ENCODE data around the gene ACAP2.

The ACAP2 gene

DNA sequence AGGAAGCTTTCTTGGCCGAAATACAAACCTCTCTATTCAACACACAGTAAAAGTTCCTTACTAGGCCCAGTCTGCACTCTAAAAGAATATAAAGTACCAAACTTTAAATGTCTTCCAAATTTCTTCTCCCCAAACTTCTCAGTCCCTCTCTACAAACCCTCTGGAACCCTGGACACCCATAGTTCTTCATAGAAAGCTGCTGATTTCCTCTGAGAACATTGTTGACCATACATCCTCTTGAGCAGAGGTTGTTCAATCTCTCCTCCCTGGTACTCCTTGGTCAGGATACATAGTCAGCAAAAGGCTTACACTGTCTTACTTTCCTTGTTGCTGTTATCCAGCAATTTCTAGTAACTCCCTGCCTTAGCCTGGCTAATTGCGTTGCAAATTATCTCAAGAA, 3.1 kb upstream of the ACAP2 start:
- CTCF ChIA-PET = interaction anchor here (1.4 kb wide), 1 partner anchor 175 kb away, joined by 7 read pairs; the partner anchor contains the start of gene XXYLT1
- DNase-seq (ENCODE audit: extremely low spot score) = no peak
- POLR2A ChIA-PET = no interaction called here
- TF ChIP-seq, protein P1, sequence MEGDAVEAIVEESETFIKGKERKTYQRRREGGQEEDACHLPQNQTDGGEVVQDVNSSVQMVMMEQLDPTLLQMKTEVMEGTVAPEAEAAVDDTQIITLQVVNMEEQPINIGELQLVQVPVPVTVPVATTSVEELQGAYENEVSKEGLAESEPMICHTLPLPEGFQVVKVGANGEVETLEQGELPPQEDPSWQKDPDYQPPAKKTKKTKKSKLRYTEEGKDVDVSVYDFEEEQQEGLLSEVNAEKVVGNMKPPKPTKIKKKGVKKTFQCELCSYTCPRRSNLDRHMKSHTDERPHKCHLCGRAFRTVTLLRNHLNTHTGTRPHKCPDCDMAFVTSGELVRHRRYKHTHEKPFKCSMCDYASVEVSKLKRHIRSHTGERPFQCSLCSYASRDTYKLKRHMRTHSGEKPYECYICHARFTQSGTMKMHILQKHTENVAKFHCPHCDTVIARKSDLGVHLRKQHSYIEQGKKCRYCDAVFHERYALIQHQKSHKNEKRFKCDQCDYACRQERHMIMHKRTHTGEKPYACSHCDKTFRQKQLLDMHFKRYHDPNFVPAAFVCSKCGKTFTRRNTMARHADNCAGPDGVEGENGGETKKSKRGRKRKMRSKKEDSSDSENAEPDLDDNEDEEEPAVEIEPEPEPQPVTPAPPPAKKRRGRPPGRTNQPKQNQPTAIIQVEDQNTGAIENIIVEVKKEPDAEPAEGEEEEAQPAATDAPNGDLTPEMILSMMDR (IDR thresholded peaks at IDR 0.05; ENCODE audit: control extremely low read depth, extremely low read depth, low read depth, missing control alignments) = no peak

DNA sequence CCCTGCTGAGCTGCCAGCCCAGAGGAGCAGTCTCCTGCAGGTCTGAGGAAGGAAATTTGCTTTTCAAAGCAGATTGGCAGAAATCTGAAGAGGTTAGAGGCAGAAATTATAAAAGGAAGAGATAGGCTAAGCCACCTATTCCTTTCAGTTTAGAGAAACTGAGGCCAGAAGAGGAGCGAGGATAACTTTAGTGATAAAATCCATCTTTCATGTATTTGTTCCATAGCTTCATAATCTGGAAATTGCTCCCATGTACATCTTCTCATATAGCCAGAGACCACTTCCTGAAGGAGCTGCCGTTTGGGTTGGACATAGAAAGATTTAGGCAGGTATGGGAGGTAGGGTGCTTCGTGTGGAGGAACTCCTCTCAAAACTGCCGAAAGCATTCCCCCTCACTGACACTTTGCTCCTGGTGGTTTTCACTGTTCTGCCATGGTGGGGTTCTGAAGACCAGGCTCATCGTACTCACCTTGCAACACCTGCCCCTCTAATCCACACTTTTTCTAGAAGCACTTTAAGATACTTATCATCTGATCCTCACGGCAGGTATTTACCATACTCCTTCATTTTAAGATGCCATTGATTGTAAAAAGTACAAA, 670 bp upstream of the ACAP2 start:
- DNase-seq (ENCODE audit: extremely low spot score) = no peak
- ChIA-PET POLR2A (interaction anchor here (1.0 to 1.2 kb wide), 3 partner anchors 48 to 172 kb away, joined by 3 to 5 read pairs (median 4); partner anchors contain the start of gene XXYLT1), CTCF (interaction anchor here (1.0 to 1.5 kb wide), 4 partner anchors 10 to 152 kb away, joined by 3 to 6 read pairs (median 4); no protein-coding TSS in a partner anchor)
- TF ChIP-seq, protein P1 (IDR thresholded peaks at IDR 0.05; ENCODE audit: control extremely low read depth, extremely low read depth, low read depth, missing control alignments) = no peak

DNA sequence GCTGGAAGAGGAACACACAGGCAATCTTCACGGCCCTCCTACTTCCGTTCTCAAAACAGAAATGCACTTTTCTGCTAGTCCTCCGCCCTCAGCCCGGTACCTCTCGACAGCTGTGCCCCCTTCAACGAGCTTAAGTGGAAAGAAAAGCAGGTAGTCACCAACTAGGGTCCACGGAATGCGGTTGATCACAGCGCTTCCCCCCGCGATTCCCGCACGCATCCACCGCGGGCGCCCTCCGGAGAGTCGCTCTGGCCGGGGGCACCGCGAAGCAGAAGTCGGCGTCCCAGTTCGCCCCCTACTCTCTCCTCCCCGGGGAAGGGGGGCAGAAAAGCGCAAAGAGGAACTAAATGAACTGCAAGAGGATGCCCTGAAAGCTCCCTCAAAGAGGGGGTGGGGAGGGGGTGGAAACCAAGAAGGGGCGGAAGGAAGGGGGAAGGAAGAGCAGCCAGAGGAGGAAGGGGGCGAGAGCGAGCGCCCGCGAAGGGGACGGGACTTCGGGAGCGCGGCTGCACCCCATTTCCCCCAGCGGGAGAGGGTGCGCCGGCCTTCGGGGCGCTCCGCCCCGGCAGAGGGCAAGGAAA, 738 bp downstream of the ACAP2 start:
- TF ChIP-seq, protein P1 (IDR thresholded peaks at IDR 0.05; ENCODE audit: control extremely low read depth, extremely low read depth, low read depth, missing control alignments) = no peak
- CTCF ChIA-PET = interaction anchor here (1.2 to 2.5 kb wide), 4 partner anchors 14 to 171 kb away, joined by 5 to 9 read pairs (median 6); partner anchors contain the start of gene XXYLT1
- POLR2A ChIA-PET = interaction anchor here (0.6 to 1.2 kb wide), 4 partner anchors 47 to 771 kb away, joined by 4 to 5 read pairs (median 5); no protein-coding TSS in a partner anchor
- peak; percentile 47 for DNase-seq (ENCODE audit: extremely low spot score)

DNA sequence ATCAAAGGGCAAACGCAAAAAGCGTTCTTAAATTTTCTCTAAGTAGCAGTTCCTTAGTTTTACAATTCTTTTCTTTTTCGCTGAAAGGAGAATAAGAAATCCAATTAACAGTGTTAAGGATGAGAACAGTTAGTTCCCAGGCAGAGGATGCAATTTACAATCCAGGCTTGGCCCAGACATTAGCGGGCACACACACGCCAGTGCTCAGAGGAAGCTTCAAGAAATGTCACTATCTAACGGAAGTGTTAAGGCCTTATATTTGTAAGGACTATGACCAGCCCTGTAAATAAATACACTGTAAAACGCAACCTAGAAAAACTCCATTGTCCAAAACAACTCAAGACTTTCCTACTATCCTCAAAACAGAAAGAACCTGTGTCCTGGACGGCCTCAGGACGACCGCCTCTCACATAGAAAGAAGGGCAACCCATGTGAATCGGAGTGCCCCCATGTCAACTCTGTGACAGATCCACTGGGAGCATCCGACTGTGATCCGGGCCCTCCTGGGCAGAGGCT, 1.3 kb downstream of the ACAP2 start:
- ChIA-PET CTCF (interaction anchor here (0.8 to 2.5 kb wide), 4 partner anchors 9 to 171 kb away, joined by 3 to 9 read pairs (median 5); partner anchors contain the start of gene XXYLT1), POLR2A (interaction anchor here (0.6 kb wide), 3 partner anchors 52 to 771 kb away, joined by 4 to 5 read pairs (median 5); no protein-coding TSS in a partner anchor)
- TF ChIP-seq, protein P1 (IDR thresholded peaks at IDR 0.05; ENCODE audit: control extremely low read depth, extremely low read depth, low read depth, missing control alignments) = no peak
- no peak for DNase-seq (ENCODE audit: extremely low spot score)

DNA sequence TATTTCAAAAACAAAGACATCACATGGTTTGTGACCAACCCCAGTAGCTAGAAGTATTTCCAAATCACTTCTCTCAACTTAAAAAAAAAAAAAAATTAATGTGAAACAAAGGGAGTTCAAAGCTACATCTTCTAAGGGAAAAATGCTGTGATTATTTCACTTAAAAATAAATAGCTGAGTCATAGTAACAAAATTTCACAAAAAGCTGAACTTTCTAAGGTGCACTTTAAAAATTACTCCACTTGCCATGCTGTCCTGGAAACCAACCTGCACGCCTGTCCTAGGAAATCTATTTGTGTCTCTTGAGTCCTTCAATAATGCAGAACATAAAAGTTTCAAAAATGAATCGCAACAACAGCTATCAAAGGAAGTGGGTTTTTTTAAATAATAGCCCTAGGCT, 1.8 kb downstream of the ACAP2 start:
- CTCF ChIA-PET = interaction anchor here (0.8 to 2.5 kb wide), 6 partner anchors 9 to 170 kb away, joined by 3 to 9 read pairs (median 4); partner anchors contain the start of gene XXYLT1
- TF ChIP-seq, protein P1 (IDR thresholded peaks at IDR 0.05; ENCODE audit: control extremely low read depth, extremely low read depth, low read depth, missing control alignments) = no peak
- DNase-seq (ENCODE audit: extremely low spot score) = no peak
- POLR2A ChIA-PET = no interaction called here

DNA sequence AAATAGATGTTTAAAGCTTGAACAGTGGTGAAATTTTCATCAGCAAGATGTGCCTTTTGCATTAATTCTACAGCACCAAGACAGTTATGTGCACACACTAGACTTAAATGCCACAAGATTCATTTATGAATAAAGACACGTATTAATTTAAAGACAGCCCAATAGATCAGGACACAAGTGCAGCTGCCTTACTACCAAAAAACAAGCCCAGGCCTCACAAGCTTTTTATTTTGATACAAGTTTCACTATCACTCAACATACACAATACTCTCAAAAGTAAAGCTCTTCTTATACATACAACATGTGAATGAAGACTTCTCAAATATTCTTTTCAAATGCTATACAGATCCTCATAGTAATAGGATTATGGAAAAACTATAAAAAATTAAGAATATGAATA, 2.4 kb downstream of the ACAP2 start:
- TF ChIP-seq, protein P1 (IDR thresholded peaks at IDR 0.05; ENCODE audit: control extremely low read depth, extremely low read depth, low read depth, missing control alignments) = no peak
- ChIA-PET POLR2A (interaction anchor here (0.5 kb wide), 1 partner anchor 68 kb away, joined by 4 read pairs; no protein-coding TSS in a partner anchor), CTCF (interaction anchor here (1.3 to 2.5 kb wide), 5 partner anchors 11 to 169 kb away, joined by 3 to 9 read pairs (median 4); partner anchors contain the start of gene XXYLT1)
- no peak for DNase-seq (ENCODE audit: extremely low spot score)
